ENCODE data around the gene TPRKB.
"Not testable (repeated sequence)": the region's sequence is repeated elsewhere in the genome, so short reads cannot be mapped to it uniquely, and the experiment has no call there.

The TPRKB gene

GRCh38 chr2:73700131-73700611 is 37.0 kb downstream of the TPRKB start:
- no peak for DNase-seq (ENCODE audit: low read depth in 2 of 2)

- DNase-seq (ENCODE audit: low read depth in 2 of 2) = no peak
Observed at GRCh38 chr2:73699437-73699836, 37.7 kb downstream of the TPRKB start.

GRCh38 chr2:73698101-73698500 is 39.0 kb downstream of the TPRKB start:
- no peak for DNase-seq (ENCODE audit: low read depth in 2 of 2)

- no peak for DNase-seq (ENCODE audit: low read depth in 2 of 2)
Observed at GRCh38 chr2:73697606-73698005, 39.5 kb downstream of the TPRKB start.

- DNase-seq (ENCODE audit: low read depth in 2 of 2) = not testable (repeated sequence)
Observed at GRCh38 chr2:73696985-73697384, 40.2 kb downstream of the TPRKB start.

GRCh38 chr2:73696521-73696920 is 40.6 kb downstream of the TPRKB start:
- DNase-seq (ENCODE audit: low read depth in 2 of 2) = not testable (repeated sequence)

- peak in 1 of 2 donors; percentile 4 for DNase-seq (ENCODE audit: low read depth in 2 of 2)
Observed at GRCh38 chr2:73690372-73691088, 46.6 kb downstream of the TPRKB start.

GRCh38 chr2:73688494-73688893 is 48.7 kb downstream of the TPRKB start:
- DNase-seq (ENCODE audit: low read depth in 2 of 2) = not testable (repeated sequence)

GRCh38 chr2:73685764-73686438 is 51.2 kb downstream of the TPRKB start:
- no peak for DNase-seq (ENCODE audit: low read depth in 2 of 2)

GRCh38 chr2:73684905-73685304 is 52.2 kb downstream of the TPRKB start:
- not testable (repeated sequence) for DNase-seq (ENCODE audit: low read depth in 2 of 2)

- DNase-seq (ENCODE audit: low read depth in 2 of 2) = not testable (repeated sequence)
Observed at GRCh38 chr2:73684325-73684724, 52.8 kb downstream of the TPRKB start.

GRCh38 chr2:73679951-73680571 is 57.1 kb downstream of the TPRKB start:
- peak; percentile 11 to 17 for DNase-seq (ENCODE audit: low read depth in 2 of 2)
